Measurements from ENCODE around the gene MRGPRX3. TPM values are rescaled to one million over a fixed set of nuclear protein-coding genes. Genes with fewer than 3 reads are reported as not detected.

Gene MRGPRX3
- total and polyA plus RNA-seq, 2 of the 4 experiments (the other 2 are of a cell fraction) = not detected

DNA sequence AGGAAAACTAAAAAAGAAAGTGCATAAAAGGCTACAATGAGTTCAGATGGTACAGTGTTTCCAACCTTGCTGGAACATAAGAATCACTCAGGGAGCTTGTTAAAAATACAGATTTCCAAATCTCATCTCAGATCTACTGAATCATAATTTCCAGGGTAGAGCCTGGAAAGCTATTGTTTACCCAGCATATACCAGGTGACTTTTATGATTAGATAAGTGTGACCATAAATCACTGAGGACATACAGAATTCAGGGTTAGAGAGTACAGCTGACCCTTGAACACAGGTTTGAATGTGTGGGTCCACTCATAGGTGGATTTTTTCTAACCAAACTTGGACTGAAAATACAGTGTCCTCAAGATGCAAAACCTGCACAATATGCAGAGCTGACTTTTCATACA lies 38.4 kb upstream of the MRGPRX3 start:
- no peak overlapping the region for H3K18ac ChIP-seq (ENCODE audit: low read depth, low read length)
- no peak overlapping the region for H3K4me3 ChIP-seq (ENCODE audit: insufficient read depth, low read depth, low read length)
- no peak overlapping the region for H3K27ac ChIP-seq (ENCODE audit: insufficient read depth, low read length)
- no peak overlapping the region for H2BK5ac ChIP-seq (ENCODE audit: low read depth, low read length, poor library complexity, severe bottlenecking)
- no peak overlapping the region for H2BK15ac ChIP-seq (ENCODE audit: low read depth, low read length)
- dilution Hi-C loops (cut with HindIII; ENCODE audit: low sequenced_read_pairs, unreplicated experiment) = no loop called here
- H3K4me1 ChIP-seq (ENCODE audit: control insufficient read depth, insufficient read depth, low read length) = no peaks in the 10 kb centered on the region
- no peak overlapping the region for H2BK120ac ChIP-seq (ENCODE audit: low read depth, low read length)
- ChIA-PET POLR2A (ENCODE audit: unreplicated experiment) (interaction anchor here (1.0 kb wide), 1 partner anchor 363 kb away, joined by 3 read pairs; no protein-coding TSS in a partner anchor), CTCF (interaction anchor here (1.0 kb wide), 1 partner anchor 11 kb away, joined by 6 read pairs; no protein-coding TSS in a partner anchor)
- H2AFZ ChIP-seq (replicated peaks; ENCODE audit: low read length, poor library complexity) = no peak overlapping the region
- in situ Hi-C loops (cut with MboI; ENCODE audit: low sequenced_read_pairs) = no loop called here
- no peak for ATAC-seq (ENCODE audit: low read depth)
- intact Hi-C loops (cut with micrococcal nuclease) = no loop called here
- no peak overlapping the region for H3K9ac ChIP-seq (ENCODE audit: low read depth, low read length)
- H2AK5ac ChIP-seq (ENCODE audit: low read depth, low read length) = no peak overlapping the region
- H3K9me1 ChIP-seq (ENCODE audit: insufficient read depth, low read length) = peaks cover 4% of the 10 kb centered on the region; the same call in 1 of the 2 replicates
- H2BK20ac ChIP-seq (ENCODE audit: low read depth, low read length) = no peak overlapping the region
- no peaks in the 10 kb centered on the region; a peak in 3 of 4 replicates for H3K79me1 ChIP-seq (ENCODE audit: low read depth in 1 of 2, low read length in 2 of 2)
- H3K9me3 ChIP-seq (ENCODE audit: control insufficient read depth, insufficient read depth, low read length) = no peaks in the 10 kb centered on the region
- no peak overlapping the region for H2AK9ac ChIP-seq (replicated peaks; ENCODE audit: low read depth, low read length, poor library complexity)
- H4K5ac ChIP-seq (ENCODE audit: low read depth, low read length) = no peak overlapping the region
- no peak overlapping the region for H3K56ac ChIP-seq (ENCODE audit: extremely low read depth, insufficient read depth, low read length)
- H3K36me3 ChIP-seq (ENCODE audit: control insufficient read depth, insufficient read depth, low read length) = peaks cover 28% of the 10 kb centered on the region
- H3K14ac ChIP-seq (replicated peaks; ENCODE audit: low read depth, low read length) = no peak overlapping the region
- no peak overlapping the region for H4K8ac ChIP-seq (ENCODE audit: low read depth in 2 of 2, low read length in 2 of 2)
- TF ChIP-seq FOS (IDR thresholded peaks at IDR 0.05; ENCODE audit: low read depth, low read length) (no peak), CEBPB (IDR thresholded peaks at IDR 0.05; ENCODE audit: low read depth, low read length) (no peak), MAZ (IDR thresholded peaks at IDR 0.05; ENCODE audit: borderline replicate concordance, low read depth, low read length) (no peak), CHD1 (IDR thresholded peaks at IDR 0.05; ENCODE audit: low read depth, low read length) (no peak), RAD21 (IDR thresholded peaks at IDR 0.05; ENCODE audit: low read length) (no peak), MXI1 (IDR thresholded peaks at IDR 0.05; ENCODE audit: borderline replicate concordance, low read depth, low read length) (no peak), BHLHE40 (IDR thresholded peaks at IDR 0.05; ENCODE audit: low read depth, low read length) (no peak), MAFK (IDR thresholded peaks at IDR 0.05; ENCODE audit: low read depth, low read length) (no peak), SMC3 (IDR thresholded peaks at IDR 0.05; ENCODE audit: low read depth, low read length) (no peak), RFX5 (IDR thresholded peaks at IDR 0.05; ENCODE audit: low read depth, low read length) (no peak), NFE2L2 (IDR thresholded peaks at IDR 0.05; ENCODE audit: low read depth, low read length) (no peak), POLR2A (IDR thresholded peaks at IDR 0.05; ENCODE audit: low read depth, low read length) (no peak)
- TF ChIP-seq, protein P1, sequence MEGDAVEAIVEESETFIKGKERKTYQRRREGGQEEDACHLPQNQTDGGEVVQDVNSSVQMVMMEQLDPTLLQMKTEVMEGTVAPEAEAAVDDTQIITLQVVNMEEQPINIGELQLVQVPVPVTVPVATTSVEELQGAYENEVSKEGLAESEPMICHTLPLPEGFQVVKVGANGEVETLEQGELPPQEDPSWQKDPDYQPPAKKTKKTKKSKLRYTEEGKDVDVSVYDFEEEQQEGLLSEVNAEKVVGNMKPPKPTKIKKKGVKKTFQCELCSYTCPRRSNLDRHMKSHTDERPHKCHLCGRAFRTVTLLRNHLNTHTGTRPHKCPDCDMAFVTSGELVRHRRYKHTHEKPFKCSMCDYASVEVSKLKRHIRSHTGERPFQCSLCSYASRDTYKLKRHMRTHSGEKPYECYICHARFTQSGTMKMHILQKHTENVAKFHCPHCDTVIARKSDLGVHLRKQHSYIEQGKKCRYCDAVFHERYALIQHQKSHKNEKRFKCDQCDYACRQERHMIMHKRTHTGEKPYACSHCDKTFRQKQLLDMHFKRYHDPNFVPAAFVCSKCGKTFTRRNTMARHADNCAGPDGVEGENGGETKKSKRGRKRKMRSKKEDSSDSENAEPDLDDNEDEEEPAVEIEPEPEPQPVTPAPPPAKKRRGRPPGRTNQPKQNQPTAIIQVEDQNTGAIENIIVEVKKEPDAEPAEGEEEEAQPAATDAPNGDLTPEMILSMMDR (conservative IDR thresholded peaks at IDR 0.05; ENCODE audit: low read depth, low read length) = no peak
- TF ChIP-seq, protein P2, sequence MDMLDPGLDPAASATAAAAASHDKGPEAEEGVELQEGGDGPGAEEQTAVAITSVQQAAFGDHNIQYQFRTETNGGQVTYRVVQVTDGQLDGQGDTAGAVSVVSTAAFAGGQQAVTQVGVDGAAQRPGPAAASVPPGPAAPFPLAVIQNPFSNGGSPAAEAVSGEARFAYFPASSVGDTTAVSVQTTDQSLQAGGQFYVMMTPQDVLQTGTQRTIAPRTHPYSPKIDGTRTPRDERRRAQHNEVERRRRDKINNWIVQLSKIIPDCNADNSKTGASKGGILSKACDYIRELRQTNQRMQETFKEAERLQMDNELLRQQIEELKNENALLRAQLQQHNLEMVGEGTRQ (IDR thresholded peaks at IDR 0.05; ENCODE audit: low read depth, low read length) = no peak
- TF ChIP-seq, protein P3, sequence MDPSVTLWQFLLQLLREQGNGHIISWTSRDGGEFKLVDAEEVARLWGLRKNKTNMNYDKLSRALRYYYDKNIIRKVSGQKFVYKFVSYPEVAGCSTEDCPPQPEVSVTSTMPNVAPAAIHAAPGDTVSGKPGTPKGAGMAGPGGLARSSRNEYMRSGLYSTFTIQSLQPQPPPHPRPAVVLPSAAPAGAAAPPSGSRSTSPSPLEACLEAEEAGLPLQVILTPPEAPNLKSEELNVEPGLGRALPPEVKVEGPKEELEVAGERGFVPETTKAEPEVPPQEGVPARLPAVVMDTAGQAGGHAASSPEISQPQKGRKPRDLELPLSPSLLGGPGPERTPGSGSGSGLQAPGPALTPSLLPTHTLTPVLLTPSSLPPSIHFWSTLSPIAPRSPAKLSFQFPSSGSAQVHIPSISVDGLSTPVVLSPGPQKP (IDR thresholded peaks at IDR 0.05; ENCODE audit: borderline replicate concordance, low read depth, low read length) = no peak
- H3K27me3 ChIP-seq (ENCODE audit: control insufficient read depth, insufficient read depth, low read length) = no peaks in the 10 kb centered on the region
- H3K4ac ChIP-seq (ENCODE audit: low read depth, low read length) = no peak overlapping the region
- no peak overlapping the region for H4K91ac ChIP-seq (ENCODE audit: insufficient read depth, low read depth, low read length)
- H3K4me2 ChIP-seq (ENCODE audit: low read depth, low read length) = no peak overlapping the region
- no peaks in the 10 kb centered on the region for H4K20me1 ChIP-seq (ENCODE audit: insufficient read depth, low read length)
- BruUV-seq (replicated peaks) = no TSS peak
- no peak for DNase-seq
- no peak overlapping the region for H3K23ac ChIP-seq (ENCODE audit: low read depth, low read length)

Data from IMR-90 (cell line).